ENCODE data around the gene PDE1A.

GRCh38 chr2:182248898-182249297 lies 177.9 kb downstream of the PDE1A start:
- TF ChIP-seq POLR2A (IDR thresholded peaks at IDR 0.05): no peak
- TF ChIP-seq POLR2AphosphoS5 (IDR thresholded peaks at IDR 0.05): no peak

Measured in breast epithelium (tissue), 3 donors.